ENCODE data around the gene DNAJC4. TPM values are rescaled to one million over a fixed set of nuclear protein-coding genes. Genes with fewer than 3 reads are reported as not detected.

Gene DNAJC4
- total RNA-seq, 1 donor from 2014 or later: 59.9 TPM

DNA sequence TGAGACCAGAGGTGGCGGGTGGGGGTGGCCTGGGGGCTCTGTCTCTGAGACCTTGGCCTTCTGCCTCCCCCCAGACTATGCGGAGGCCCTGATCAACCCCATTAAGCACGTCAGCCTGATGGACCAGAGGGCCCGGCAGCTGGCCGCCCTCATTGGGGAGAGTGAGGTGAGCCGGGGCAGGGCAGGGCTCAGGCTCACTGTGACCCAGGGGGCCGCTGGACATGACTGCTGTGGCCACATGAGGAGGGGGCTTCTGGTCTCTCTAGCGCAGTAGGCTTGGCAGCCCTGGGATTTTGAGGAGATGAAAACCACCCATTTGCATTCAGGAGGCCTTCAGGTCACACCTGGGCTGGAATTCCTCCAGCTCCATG, 33.6 kb downstream of the DNAJC4 start:
- H3K9me3 ChIP-seq (replicated peaks): no peaks in the 10 kb centered on the region
- H3K27me3 ChIP-seq (ENCODE audit: low read depth): no peaks in the 10 kb centered on the region
- intact Hi-C loops (cut with micrococcal nuclease): no loop called here
- H3K27ac ChIP-seq (replicated peaks): no peak overlapping the region
- TF ChIP-seq, protein P1, sequence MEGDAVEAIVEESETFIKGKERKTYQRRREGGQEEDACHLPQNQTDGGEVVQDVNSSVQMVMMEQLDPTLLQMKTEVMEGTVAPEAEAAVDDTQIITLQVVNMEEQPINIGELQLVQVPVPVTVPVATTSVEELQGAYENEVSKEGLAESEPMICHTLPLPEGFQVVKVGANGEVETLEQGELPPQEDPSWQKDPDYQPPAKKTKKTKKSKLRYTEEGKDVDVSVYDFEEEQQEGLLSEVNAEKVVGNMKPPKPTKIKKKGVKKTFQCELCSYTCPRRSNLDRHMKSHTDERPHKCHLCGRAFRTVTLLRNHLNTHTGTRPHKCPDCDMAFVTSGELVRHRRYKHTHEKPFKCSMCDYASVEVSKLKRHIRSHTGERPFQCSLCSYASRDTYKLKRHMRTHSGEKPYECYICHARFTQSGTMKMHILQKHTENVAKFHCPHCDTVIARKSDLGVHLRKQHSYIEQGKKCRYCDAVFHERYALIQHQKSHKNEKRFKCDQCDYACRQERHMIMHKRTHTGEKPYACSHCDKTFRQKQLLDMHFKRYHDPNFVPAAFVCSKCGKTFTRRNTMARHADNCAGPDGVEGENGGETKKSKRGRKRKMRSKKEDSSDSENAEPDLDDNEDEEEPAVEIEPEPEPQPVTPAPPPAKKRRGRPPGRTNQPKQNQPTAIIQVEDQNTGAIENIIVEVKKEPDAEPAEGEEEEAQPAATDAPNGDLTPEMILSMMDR (IDR thresholded peaks at IDR 0.05; ENCODE audit: borderline replicate concordance): no peak
- H3K4me3 ChIP-seq: no peak overlapping the region
- peaks cover 25% of the 10 kb centered on the region for H3K4me1 ChIP-seq
- H3K36me3 ChIP-seq: peaks cover 69% of the 10 kb centered on the region
- DNase-seq: no peak

DNA sequence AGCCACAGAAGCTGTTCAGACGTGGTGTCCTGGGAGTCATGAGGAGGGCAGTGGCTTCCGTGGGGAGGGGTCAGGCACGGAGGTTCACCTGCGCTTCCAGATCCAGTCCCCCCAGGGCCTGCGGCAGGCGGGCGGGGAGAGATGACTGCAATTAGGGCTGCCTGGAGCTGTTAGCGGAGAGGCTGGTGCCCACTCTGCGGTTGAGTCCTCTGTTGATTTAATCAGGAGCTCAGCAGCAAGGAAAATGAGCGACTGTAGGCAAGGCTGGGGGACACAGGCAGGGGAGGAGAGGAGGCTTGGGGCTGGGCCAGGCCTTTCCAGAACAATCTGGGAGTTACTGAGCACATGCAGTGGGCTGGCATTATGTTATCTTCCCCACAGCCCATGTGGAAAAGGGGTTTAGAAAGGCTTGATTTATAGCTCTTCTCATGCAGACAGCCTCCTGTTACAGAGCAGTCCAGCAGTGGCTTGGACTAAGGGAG, 34.1 kb downstream of the DNAJC4 start:
- H3K4me1 ChIP-seq: peaks cover 30% of the 10 kb centered on the region
- H3K36me3 ChIP-seq: peaks cover 64% of the 10 kb centered on the region
- no peak for DNase-seq
- TF ChIP-seq, protein P1 (IDR thresholded peaks at IDR 0.05; ENCODE audit: borderline replicate concordance): no peak
- H3K4me3 ChIP-seq: no peak overlapping the region
- intact Hi-C loops (cut with micrococcal nuclease): no loop called here
- no peaks in the 10 kb centered on the region for H3K9me3 ChIP-seq (replicated peaks)
- H3K27ac ChIP-seq (replicated peaks): no peak overlapping the region
- no peaks in the 10 kb centered on the region for H3K27me3 ChIP-seq (ENCODE audit: low read depth)

DNA sequence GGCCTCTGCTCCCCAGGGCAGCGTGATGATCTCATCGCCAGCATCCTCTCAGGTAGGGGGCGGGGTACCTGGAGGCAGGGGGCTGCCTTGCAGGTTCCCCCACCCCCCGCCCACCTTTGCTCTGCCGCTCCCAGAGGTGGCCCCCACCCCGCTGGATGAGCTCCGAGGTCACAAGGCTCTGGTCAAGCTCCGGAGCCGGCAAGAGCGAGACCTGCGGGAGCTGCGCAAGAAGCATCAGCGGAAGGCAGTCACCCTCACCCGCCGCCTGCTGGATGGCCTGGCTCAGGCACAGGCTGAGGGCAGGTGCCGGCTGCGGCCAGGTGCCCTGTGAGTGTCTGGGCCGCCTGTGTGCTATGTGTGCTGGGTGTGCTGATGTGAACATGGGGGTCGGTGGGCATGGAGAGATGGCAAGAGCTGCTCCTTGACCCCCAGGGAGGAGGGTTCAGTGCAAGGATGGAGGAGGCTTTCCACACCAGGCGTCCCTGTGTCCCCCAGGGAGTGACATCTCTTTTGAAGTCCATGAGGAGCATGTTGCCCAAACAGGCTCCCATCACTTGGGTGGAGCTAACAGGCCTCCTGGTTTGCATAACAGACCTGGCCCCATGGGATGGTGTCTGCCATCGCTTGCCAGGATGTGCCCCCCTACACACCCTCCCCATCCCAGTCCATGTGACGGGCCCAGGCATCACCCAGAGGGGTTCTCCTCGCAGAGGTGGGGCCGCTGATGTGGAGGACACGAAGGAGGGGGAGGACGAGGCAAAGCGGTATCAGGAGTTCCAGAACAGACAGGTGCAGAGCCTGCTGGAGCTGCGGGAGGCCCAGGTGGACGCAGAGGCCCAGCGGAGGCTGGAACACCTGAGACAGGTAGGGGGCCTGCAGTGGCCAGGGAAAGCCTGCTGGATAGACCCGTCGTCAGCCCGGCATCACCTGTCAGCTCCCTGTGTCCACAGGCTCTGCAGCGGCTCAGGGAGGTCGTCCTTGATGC, 35.1 kb downstream of the DNAJC4 start:
- peaks cover 56% of the 10 kb centered on the region for H3K36me3 ChIP-seq
- no peaks in the 10 kb centered on the region for H3K9me3 ChIP-seq (replicated peaks)
- H3K27ac ChIP-seq (replicated peaks): no peak overlapping the region
- no peak for DNase-seq
- TF ChIP-seq, protein P1 (IDR thresholded peaks at IDR 0.05; ENCODE audit: borderline replicate concordance): no peak
- H3K4me1 ChIP-seq: peaks cover 36% of the 10 kb centered on the region
- intact Hi-C loops (cut with micrococcal nuclease): no loop called here
- no peaks in the 10 kb centered on the region for H3K27me3 ChIP-seq (ENCODE audit: low read depth)
- H3K4me3 ChIP-seq: no peak overlapping the region

- intact Hi-C loops (cut with micrococcal nuclease): no loop called here
- Histone ChIP-seq H3K36me3 (peaks cover 51% of the 10 kb centered on the region), H3K27ac (replicated peaks) (peak overlapping the region; percentile 98)
Measured at GRCh38 chr11:64266339-64266738, 36.0 kb downstream of the DNAJC4 start.

DNA sequence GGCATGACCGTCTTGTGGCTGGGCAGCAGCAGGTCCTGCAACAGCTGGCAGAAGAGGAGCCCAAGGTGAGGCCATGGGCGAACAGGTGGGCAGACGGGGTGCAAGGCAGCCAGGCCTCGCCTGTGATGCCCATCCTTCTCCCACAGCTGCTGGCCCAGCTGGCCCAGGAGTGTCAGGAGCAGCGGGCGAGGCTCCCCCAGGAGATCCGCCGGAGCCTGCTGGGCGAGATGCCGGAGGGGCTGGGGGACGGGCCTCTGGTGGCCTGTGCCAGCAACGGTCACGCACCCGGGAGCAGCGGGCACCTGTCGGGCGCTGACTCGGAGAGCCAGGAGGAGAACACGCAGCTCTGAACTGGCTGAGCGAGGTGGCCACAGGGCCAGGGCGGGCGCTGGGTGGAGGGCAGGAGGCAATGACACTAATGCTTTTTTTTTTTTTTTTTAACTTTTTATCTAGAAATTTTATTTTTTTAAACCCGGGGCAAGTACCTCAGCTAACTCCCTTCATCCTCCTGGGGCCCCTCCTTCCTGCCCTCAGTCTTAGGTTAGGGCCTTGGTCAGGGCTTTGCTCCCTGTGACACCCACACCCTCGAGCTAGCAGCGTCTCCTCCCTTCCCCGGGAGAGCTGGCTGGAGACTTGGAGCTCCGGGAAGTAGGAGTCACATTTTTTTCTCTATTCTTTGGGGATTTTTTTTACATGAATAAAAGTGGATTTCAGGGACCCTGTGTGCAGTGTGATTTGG, 37.0 kb downstream of the DNAJC4 start:
- intact Hi-C loops (cut with micrococcal nuclease): no loop called here
- Histone ChIP-seq H3K9me3 (replicated peaks) (no peaks in the 10 kb centered on the region), H3K4me3 (peak overlapping the region; percentile 85), H3K36me3 (peaks cover 41% of the 10 kb centered on the region), H3K4me1 (peaks cover 49% of the 10 kb centered on the region), H3K27ac (replicated peaks) (peak overlapping the region; percentile 98), H3K27me3 (ENCODE audit: low read depth) (no peaks in the 10 kb centered on the region)
- TF ChIP-seq, protein P1 (IDR thresholded peaks at IDR 0.05; ENCODE audit: borderline replicate concordance): no peak
- no peak for DNase-seq

More at GRCh38 chr11:64266339-64266738, 36.0 kb downstream of the DNAJC4 start:
- Histone ChIP-seq H3K4me1 (peaks cover 38% of the 10 kb centered on the region), H3K4me3 (no peak overlapping the region), H3K27me3 (ENCODE audit: low read depth) (no peaks in the 10 kb centered on the region), H3K9me3 (replicated peaks) (no peaks in the 10 kb centered on the region)
- TF ChIP-seq, protein P1 (IDR thresholded peaks at IDR 0.05; ENCODE audit: borderline replicate concordance): no peak
- DNase-seq: no peak

All from left ventricle myocardium inferior (tissue), 1 donor.